ENCODE measurements around the gene TNNT2.

TNNT2 gene

GRCh38 chr1:201344206-201345080 lies 33.0 kb downstream of the TNNT2 start:
- Histone ChIP-seq H3K4me1 (no peaks in the 10 kb centered on the region), H3K9me3 (no peaks in the 10 kb centered on the region), H3K9ac (no peak overlapping the region), H3K27ac (no peak overlapping the region), H3K27me3 (no peaks in the 10 kb centered on the region), H3K4me2 (no peak overlapping the region), H3K36me3 (no peaks in the 10 kb centered on the region), H4K20me1 (no peaks in the 10 kb centered on the region), H3K4me3 (no peak overlapping the region)
- TF ChIP-seq Cebpa-rat (IDR thresholded peaks at IDR 0.05), result no peak

GRCh38 chr1:201341377-201341776 lies 36.1 kb downstream of the TNNT2 start:
- Histone ChIP-seq H3K4me1 (no peaks in the 10 kb centered on the region), H3K9me3 (no peaks in the 10 kb centered on the region), H3K36me3 (no peaks in the 10 kb centered on the region), H3K4me2 (no peak overlapping the region), H3K27ac (no peak overlapping the region), H4K20me1 (no peaks in the 10 kb centered on the region), H3K4me3 (no peak overlapping the region), H3K9ac (no peak overlapping the region), H3K27me3 (no peaks in the 10 kb centered on the region)
- TF ChIP-seq Cebpa-rat (IDR thresholded peaks at IDR 0.05), result no peak

DNA sequence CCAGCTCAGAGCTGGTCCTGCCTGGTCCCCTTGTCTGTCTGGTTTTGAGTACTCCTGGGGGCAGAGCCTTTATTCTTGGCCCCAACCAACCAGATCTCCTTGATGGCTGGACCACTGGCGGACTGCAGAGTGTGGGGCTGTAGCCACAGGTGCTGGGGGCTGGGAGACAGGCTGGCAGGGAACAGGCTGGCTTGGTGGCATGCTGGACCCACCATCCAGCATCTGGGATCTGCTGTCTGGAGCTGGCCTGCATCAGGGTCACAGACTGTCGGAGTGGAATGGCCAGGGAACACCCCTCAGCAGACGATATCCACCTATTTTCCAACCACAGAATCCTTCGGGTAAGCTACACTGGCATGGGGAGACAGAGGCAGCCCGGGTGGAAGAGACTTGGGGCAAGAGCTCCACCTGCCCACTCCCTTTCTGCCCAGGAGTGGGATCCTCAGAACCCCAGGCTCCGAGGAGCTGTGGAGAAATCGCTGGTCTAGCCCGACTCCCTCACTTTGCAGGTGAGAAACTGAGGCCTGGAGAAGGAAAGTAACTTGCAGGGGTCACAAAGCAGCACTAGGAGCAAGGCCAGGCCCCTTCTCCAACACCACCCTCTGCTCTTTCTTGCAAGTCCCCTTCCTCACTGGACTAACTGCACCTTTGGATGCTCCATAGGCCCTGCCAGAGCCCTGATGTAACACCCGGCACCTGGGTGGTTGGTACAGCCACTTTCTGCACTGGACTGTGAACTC lies 40.6 kb downstream of the TNNT2 start:
- Histone ChIP-seq H3K4me3 (no peak overlapping the region), H3K4me2 (no peak overlapping the region), H3K27me3 (no peaks in the 10 kb centered on the region), H3K36me3 (no peaks in the 10 kb centered on the region), H3K9me3 (no peaks in the 10 kb centered on the region), H3K27ac (no peak overlapping the region), H3K9ac (no peak overlapping the region), H4K20me1 (no peaks in the 10 kb centered on the region), H3K4me1 (no peaks in the 10 kb centered on the region; the same call in 1 of the 2 replicates)
- no peak for TF ChIP-seq Cebpa-rat (IDR thresholded peaks at IDR 0.05)

GRCh38 chr1:201335901-201336300 lies 41.6 kb downstream of the TNNT2 start:
- Histone ChIP-seq H3K4me2 (no peak overlapping the region), H3K4me1 (peaks cover 8% of the 10 kb centered on the region), H3K9me3 (no peaks in the 10 kb centered on the region), H3K9ac (no peak overlapping the region), H3K27ac (no peak overlapping the region), H3K4me3 (no peak overlapping the region), H4K20me1 (no peaks in the 10 kb centered on the region), H3K27me3 (no peaks in the 10 kb centered on the region), H3K36me3 (no peaks in the 10 kb centered on the region)
- no peak for TF ChIP-seq Cebpa-rat (IDR thresholded peaks at IDR 0.05)

- H3K36me3 ChIP-seq, result no peaks in the 10 kb centered on the region
- H3K27me3 ChIP-seq, result no peaks in the 10 kb centered on the region
- no peaks in the 10 kb centered on the region for H3K9me3 ChIP-seq
- H3K27ac ChIP-seq, result no peak overlapping the region
- no peak for TF ChIP-seq Cebpa-rat (IDR thresholded peaks at IDR 0.05)
- peaks cover 13% of the 10 kb centered on the region for H3K4me1 ChIP-seq
- H4K20me1 ChIP-seq, result no peaks in the 10 kb centered on the region
- H3K4me2 ChIP-seq, result no peak overlapping the region
- H3K4me3 ChIP-seq, result no peak overlapping the region
- no peak overlapping the region for H3K9ac ChIP-seq
Measured at GRCh38 chr1:201335174-201335870, 42.2 kb downstream of the TNNT2 start.

DNA sequence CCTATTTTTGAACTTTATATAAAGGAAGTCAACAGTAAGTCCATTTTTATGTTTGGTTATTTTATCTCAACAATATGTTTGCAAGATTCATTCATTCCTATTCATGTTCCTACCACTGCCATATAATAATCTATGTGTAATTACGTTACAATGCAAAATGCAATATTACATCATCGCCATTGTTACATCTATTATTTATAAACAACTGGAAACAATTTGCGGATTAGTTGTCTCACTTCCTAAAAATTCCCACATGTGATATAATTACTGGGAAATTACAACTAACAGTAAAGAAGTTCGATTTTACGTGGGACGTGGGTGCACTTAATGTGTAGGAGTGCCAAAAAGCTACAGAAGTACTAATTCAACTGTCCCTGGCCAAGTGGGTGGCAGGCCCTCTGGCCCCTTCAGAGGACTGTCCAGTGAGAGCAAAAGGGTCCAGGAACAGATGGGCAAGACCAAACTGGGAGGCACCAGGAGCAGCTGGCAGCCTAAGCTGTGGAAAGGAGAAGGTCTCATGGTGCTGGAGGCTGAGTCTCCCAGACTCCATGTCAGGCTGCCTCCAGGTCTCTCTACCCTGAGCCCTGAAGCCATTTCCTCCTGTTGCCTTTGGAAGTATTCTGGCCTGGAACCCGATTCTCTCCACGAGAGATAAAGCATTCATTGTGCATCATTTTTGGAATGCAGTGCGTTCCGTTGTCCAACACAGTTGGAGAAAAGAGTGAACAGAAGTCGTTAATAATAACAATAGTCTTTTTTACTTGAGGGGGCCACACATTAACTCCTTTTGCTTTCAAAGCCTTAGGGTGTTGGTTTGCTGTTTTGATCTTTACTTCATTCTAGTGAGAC lies 42.9 kb downstream of the TNNT2 start:
- H4K20me1 ChIP-seq, result no peaks in the 10 kb centered on the region
- no peaks in the 10 kb centered on the region for H3K27me3 ChIP-seq
- no peak for TF ChIP-seq Cebpa-rat (IDR thresholded peaks at IDR 0.05)
- H3K9me3 ChIP-seq, result no peaks in the 10 kb centered on the region
- H3K36me3 ChIP-seq, result no peaks in the 10 kb centered on the region
- no peak overlapping the region for H3K27ac ChIP-seq
- H3K4me1 ChIP-seq, result peaks cover 14% of the 10 kb centered on the region
- H3K9ac ChIP-seq, result no peak overlapping the region
- H3K4me2 ChIP-seq, result no peak overlapping the region
- H3K4me3 ChIP-seq, result no peak overlapping the region

DNA sequence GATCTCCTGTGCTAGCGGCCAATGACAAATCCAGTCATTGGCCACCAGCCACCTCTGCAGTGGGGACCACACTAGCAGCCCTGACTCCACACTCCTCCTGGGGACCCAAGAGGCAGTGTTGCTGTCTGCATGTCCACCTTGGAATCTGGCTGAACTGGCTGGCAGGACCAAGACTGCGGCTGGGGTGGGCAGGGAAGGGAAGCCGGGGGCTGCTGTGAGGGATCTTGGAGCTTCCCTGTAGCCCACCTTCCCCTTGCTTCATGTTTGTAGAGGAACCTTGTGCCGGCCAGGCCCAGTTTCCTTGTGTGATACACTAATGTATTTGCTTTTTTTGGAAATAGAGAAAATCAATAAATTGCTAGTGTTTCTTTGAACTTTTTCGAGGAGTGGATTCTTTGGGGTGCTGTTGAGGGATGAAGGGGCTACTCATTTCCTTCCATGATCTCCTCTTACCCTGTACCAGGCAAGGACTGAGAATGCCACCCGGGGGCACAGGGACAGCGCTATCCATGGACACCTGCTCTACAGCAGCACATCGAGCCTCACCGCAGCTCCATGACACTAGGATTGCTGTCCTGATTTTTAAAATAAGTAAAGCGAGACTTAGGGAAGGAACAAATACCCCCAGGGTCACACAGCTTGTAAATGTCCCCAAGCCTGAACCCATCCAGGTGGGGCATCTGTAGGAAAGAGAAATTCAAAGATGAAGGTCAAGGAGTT lies 44.7 kb downstream of the TNNT2 start:
- no peak overlapping the region for H3K9ac ChIP-seq
- H3K9me3 ChIP-seq, result no peaks in the 10 kb centered on the region
- no peak for TF ChIP-seq Cebpa-rat (IDR thresholded peaks at IDR 0.05)
- no peaks in the 10 kb centered on the region for H3K27me3 ChIP-seq
- peaks cover 19% of the 10 kb centered on the region for H3K4me1 ChIP-seq
- no peaks in the 10 kb centered on the region for H3K36me3 ChIP-seq
- H4K20me1 ChIP-seq, result no peaks in the 10 kb centered on the region
- no peak overlapping the region for H3K27ac ChIP-seq
- no peak overlapping the region for H3K4me3 ChIP-seq
- no peak overlapping the region for H3K4me2 ChIP-seq

- no peak overlapping the region for H3K4me3 ChIP-seq
- no peak overlapping the region for H3K4me2 ChIP-seq
- no peak overlapping the region for H3K27ac ChIP-seq
- no peaks in the 10 kb centered on the region for H4K20me1 ChIP-seq
- peaks cover 19% of the 10 kb centered on the region for H3K4me1 ChIP-seq
- no peak overlapping the region for H3K9ac ChIP-seq
- TF ChIP-seq Cebpa-rat (IDR thresholded peaks at IDR 0.05), result no peak
- no peaks in the 10 kb centered on the region for H3K36me3 ChIP-seq
- no peaks in the 10 kb centered on the region for H3K9me3 ChIP-seq
- H3K27me3 ChIP-seq, result no peaks in the 10 kb centered on the region
Measured at GRCh38 chr1:201332021-201332420, 45.5 kb downstream of the TNNT2 start.

GRCh38 chr1:201331166-201331565 lies 46.3 kb downstream of the TNNT2 start:
- Histone ChIP-seq H3K4me3 (no peak overlapping the region), H3K36me3 (no peaks in the 10 kb centered on the region), H3K27ac (peak overlapping the region; percentile 61), H3K4me1 (peaks cover 19% of the 10 kb centered on the region), H4K20me1 (no peaks in the 10 kb centered on the region), H3K9ac (no peak overlapping the region), H3K4me2 (peak overlapping the region; percentile 59), H3K27me3 (no peaks in the 10 kb centered on the region), H3K9me3 (no peaks in the 10 kb centered on the region)
- TF ChIP-seq Cebpa-rat (IDR thresholded peaks at IDR 0.05), result no peak

Data from BLaER1 (cell line).